ENCODE results near the gene GPRIN2.
"Not testable (repeated sequence)": the region's sequence is repeated elsewhere in the genome, so short reads cannot be mapped to it uniquely, and the experiment has no call there.

Gene GPRIN2

DNA sequence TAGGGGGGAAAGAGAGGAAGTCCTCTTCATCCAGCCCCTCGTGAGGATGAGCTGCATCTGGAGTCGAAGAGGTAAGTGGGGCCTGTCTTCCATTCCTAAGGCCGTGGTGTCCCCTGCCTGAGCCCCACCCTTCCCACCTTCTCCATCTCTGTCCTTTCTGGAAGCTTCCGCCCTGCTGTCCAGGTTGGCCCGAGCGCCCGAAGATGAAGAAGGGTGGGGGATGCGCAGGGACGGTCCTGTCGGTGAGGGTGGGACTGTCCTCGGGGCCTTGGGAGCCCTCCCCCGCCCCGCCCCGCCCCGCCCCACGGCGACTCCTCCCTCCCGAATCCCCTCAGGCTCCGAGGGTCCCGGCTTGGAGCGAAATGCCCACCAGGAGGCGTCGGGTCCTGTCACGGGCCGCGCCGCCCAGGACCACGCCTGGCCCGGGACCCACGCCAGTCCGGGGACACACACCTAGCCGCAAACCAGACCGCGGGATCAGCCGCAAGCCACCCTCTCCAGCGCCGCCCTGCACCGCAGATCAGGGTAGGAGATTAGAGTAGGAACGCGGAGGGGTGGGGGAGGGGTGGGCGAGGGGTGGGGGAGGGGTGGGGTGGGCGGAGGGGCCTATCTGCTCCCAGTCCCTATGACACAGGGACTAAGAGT, 15.3 kb downstream of the GPRIN2 start:
- in situ Hi-C loops (cut with HindIII; ENCODE audit: low pct_unique_long_range_greater_than_20kb, low sequenced_read_pairs): no loop called here
- DNase-seq (ENCODE audit: low read depth in 1 of 2, low spot score in 1 of 2): no peak
- no peak for TF ChIP-seq JUND (IDR thresholded peaks at IDR 0.05; ENCODE audit: low read depth)

DNA sequence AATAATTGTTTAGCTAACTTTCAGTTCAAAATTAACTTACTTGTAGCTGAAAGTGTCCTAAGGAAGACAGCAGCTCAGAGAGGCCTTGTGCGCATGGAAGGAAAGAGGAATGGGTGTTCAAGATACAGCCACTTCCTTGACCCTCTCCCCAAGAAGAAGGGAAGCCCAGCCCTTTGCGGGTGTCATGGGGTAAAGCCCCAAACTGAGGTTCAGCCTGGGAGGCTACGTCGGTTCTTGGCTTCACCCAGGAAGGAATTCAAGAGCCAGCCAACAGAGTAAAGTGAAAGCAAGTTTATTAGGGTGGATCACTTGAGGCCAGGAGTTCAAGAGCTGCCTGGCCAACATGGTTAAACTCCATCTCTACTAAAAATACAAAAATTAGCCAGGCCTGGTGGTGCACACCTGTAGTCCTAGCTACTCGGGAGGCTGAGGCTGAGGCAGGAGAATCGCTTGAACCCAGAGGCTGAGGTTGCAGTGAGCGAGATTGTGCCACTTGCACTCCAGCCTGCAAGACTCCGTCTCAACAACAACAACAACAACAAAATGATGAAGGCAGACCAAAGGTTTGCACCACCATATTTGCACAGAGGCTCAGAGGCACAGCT, 15.9 kb downstream of the GPRIN2 start:
- no peak for DNase-seq (ENCODE audit: low read depth in 1 of 2, low spot score in 1 of 2)
- no peak for TF ChIP-seq JUND (IDR thresholded peaks at IDR 0.05; ENCODE audit: low read depth)
- in situ Hi-C loops (cut with HindIII; ENCODE audit: low pct_unique_long_range_greater_than_20kb, low sequenced_read_pairs): no loop called here

DNA sequence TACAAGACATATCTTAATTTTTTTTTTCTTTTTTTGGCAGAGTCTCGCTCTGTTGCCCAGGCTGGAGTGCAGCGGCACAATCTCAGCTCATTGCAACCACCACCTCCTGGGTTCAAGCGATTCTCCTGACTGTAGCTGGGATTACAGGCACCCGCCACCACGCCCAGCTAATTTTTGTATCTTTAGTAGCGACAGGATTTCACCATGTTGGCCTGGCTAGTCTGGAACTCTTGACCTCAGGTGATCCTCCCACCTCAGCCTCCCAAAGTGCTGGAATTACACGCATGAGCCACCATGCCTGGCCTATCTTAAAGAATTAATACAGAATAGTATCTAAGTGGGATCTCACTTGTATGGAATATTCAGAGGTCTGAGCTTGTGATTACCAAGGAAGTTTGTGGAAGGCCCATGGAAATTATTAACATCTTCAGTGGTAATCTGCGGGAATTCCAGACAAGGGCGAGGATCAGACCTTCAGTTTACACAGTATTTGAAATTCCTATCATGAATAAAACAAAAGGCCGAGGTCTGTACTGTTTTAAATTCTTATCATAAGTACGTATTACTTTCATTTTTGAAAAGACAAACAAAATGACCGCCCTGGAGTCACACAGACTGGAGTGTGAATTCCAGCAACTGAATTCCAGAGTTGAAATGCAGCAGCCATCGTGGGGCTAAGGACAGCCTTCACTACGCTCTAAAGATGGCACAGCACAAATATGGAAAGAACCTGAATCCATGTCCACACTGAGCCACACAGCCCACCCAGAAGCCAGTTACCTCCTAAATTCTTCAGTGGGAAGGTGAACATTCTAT, 16.7 kb downstream of the GPRIN2 start:
- TF ChIP-seq JUND (IDR thresholded peaks at IDR 0.05; ENCODE audit: low read depth): no peak
- DNase-seq (ENCODE audit: low read depth in 1 of 2, low spot score in 1 of 2): no peak
- in situ Hi-C loops (cut with HindIII; ENCODE audit: low pct_unique_long_range_greater_than_20kb, low sequenced_read_pairs): no loop called here

DNA sequence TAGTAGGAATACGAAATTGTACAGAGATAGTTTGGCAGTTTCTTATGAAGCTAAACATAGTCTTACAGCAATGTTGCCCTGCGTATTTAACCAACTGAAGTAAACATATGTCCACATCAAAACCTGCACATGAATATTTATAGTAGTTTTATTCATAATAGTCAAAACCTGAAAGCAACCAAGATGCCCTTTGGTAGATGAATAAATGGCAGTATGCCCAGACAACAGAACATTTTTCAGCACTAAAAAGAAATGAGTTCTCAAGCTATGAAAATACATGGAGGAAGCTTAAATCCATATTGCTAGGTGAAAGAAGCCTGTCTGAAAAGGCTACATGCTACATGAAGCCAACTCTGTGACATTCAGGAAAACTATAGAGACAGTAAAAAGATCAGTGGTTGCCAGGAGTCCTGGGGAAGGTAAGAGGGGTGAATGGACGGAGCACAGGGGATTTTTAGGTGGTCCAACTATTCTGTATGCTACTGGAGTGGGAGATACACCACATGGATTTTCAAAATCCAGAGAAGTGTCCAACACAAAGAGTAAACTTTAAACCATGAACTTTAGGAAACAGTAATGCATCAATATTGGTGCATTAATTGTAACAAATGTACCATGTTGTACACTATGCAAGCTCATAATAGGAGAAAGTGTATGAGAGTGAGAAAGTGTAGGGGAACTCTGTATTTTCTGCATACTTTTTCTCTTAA, 17.6 kb downstream of the GPRIN2 start:
- no peak for TF ChIP-seq JUND (IDR thresholded peaks at IDR 0.05; ENCODE audit: low read depth)
- in situ Hi-C loops (cut with HindIII; ENCODE audit: low pct_unique_long_range_greater_than_20kb, low sequenced_read_pairs): no loop called here
- DNase-seq (ENCODE audit: low read depth in 1 of 2, low spot score in 1 of 2): no peak

DNA sequence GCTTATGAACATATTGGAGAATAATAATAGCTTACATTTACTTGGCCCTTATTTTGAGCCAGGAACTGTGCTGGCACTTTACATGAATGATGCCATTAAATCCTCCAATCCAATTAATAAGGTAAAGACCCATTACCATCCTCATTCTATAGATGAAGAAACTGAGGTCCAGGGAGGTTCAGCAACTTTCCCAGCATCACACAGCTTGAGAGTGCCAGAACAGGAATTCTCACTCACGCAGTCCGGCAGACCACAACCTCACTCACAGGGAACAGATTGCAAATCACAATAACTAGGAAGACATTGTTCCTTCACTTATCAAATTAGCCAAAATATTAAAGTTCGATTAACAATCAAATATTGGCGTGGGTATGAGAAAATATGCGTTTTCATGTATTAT, 18.3 kb downstream of the GPRIN2 start:
- DNase-seq (ENCODE audit: low read depth in 1 of 2, low spot score in 1 of 2): no peak
- TF ChIP-seq JUND (IDR thresholded peaks at IDR 0.05; ENCODE audit: low read depth): no peak
- in situ Hi-C loops (cut with HindIII; ENCODE audit: low pct_unique_long_range_greater_than_20kb, low sequenced_read_pairs): no loop called here

DNA sequence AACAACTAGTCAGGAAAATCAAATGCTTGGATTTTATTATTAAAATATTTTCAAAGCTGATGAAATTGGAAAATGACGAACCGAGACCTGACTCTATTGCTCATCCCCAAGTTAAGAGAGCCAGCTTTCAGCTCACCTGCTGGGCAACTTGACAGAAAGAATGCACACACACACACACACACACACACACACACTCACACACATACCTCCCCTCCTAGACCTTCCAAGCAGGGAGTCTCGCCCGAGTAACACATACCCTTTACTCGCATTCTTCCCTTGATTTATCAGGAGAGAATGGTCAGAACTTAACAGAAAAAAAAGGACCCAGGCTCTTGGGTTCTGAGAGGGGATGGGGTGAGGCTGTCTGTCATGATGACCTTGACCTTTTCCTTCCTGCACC, 19.1 kb downstream of the GPRIN2 start:
- TF ChIP-seq JUND (IDR thresholded peaks at IDR 0.05; ENCODE audit: low read depth): no peak
- no peak for DNase-seq (ENCODE audit: low read depth in 1 of 2, low spot score in 1 of 2)
- in situ Hi-C loops (cut with HindIII; ENCODE audit: low pct_unique_long_range_greater_than_20kb, low sequenced_read_pairs): no loop called here

DNA sequence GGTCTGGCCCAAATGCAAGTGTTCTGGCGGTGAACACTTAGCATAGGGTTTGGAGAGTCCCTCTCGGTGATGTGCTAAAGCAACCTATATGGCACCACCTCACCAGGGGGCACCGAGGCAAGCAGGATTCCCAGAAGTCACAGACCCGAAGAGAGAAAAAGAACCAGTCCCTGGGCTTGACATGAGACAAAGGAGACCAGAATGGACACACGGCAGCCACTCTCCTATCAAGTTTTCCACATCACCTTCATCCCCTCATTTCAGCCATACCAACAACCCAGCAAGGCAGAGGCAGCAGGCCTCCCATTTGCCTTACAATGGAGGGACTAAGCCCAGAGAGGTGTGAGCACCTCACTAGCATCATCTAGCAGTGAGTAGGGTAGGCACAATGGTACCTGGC, 19.7 kb downstream of the GPRIN2 start:
- no peak for DNase-seq (ENCODE audit: low read depth in 1 of 2, low spot score in 1 of 2)
- in situ Hi-C loops (cut with HindIII; ENCODE audit: low pct_unique_long_range_greater_than_20kb, low sequenced_read_pairs): no loop called here
- no peak for TF ChIP-seq JUND (IDR thresholded peaks at IDR 0.05; ENCODE audit: low read depth)

DNA sequence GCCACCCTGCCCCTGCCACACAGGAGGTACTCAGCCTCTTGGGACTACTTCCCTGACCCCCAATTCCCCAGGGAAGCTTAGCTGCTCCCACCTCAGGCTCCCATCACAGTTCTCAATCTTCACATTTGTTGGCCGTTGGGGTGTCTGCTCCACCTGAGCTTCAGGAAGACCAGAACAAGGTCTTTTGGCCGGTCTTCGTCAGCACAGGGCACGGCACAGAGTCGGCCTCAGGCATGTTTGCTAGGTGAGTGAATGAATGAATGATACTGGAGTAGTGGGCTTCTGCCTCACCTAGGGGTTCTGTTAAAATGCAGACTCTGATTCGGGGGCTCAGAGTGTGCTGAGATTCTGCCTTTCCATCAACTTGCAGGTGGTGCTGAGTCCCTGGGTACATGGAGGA, 20.3 kb downstream of the GPRIN2 start:
- DNase-seq (ENCODE audit: low read depth in 1 of 2, low spot score in 1 of 2): no peak
- TF ChIP-seq JUND (IDR thresholded peaks at IDR 0.05; ENCODE audit: low read depth): no peak
- in situ Hi-C loops (cut with HindIII; ENCODE audit: low pct_unique_long_range_greater_than_20kb, low sequenced_read_pairs): no loop called here

DNA sequence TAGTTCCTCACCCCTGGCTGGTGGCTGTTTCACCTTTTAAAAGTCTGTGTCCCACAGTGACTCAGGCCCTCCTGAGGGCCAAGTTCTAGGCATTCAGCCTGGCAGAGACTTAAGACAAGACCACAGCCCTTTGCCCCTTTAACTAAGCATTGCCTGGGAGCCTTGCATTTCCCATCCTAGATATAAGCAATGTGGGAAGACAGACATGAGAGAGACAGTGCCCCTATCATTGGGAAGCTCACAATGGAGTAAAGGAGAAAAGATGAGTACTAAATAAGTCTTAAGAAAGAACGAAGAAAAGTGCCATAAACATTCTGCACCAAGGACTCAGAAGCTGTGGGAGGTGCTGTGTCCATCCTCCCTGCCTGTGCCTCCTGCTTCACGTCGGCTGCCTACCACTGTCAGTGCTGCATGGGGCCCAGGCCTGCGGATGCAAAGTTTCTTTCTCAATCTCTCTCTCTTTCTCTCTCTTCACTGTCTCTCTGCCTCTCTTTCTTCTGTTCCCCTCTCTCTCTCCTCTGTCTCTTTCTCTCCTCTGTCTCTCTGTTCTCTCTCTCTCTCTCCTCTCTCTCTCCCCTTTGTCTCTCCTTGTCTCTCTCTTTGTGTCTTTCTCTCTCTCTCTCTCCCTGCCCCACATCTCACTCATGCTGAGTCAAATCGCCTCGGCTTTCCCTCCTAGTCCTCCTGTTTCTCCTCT, 21.5 kb downstream of the GPRIN2 start:
- in situ Hi-C loops (cut with HindIII; ENCODE audit: low pct_unique_long_range_greater_than_20kb, low sequenced_read_pairs): no loop called here
- TF ChIP-seq JUND (IDR thresholded peaks at IDR 0.05; ENCODE audit: low read depth): no peak
- no peak for DNase-seq (ENCODE audit: low read depth in 1 of 2, low spot score in 1 of 2)

DNA sequence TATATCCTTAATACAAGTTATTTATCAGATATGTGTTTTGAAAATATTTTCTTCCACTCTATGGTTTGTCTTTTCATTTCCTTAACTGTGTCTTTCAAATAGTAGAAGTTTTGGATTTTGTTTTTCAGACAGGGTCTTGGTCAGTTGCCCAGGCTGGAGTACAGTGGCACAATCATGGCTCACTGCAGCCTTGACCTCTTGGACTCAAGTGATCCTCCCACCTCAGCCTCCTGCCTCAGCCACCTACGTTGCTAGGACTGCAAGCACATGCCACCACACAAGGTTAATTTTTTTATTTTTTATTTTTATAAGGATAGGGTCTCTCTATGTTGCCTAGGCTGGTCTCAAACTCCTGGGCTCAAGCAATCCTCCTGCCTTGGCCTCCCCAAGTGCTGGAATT, 24.2 kb downstream of the GPRIN2 start:
- in situ Hi-C loops (cut with HindIII; ENCODE audit: low pct_unique_long_range_greater_than_20kb, low sequenced_read_pairs); DNase-seq (ENCODE audit: low read depth in 1 of 2, low spot score in 1 of 2): not testable (repeated sequence)

DNA sequence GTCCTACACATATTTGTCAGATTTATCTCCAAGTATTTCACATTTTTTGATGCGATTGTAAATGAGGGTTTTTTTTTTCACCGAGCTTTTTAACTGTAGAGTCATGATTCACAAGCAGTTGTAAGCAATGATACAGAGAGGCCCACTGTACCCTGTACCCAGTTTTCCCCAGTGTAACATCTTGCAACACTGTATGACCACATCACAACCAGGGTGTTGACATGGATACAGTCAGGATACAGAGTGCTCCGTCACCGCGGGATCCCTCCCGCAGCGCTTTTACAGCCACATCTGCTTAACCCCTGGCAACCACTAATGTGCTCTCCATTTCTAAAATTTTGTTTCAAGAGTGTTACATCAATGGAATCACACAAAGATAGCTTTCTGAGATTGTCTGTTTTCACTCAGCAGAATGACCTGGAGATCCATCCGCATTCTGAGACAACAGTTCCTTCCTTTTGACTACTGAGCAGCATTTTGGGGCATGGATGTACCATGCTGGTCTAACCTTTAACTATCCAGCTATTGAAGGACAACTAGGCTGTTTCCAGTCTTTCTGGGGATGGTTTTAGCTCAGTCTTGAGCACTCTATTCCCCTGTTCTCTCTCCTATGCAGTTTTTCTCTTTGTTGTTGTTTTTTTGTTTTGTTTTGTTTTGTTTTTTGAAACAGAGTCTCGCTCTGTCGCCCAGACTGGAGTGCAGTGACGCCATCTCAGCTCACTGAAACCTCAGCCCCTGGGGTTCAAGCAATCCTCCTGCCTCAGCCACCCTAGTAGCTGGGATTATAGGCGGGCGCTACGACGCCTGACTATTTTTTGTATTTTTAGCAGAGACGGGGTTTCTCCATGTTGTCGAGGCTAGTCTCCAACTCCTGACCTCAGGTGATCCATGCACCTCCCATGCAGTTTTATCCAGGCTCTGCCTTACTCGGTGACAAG, 25.9 kb downstream of the GPRIN2 start:
- no peak for DNase-seq (ENCODE audit: low read depth in 1 of 2, low spot score in 1 of 2)
- in situ Hi-C loops (cut with HindIII; ENCODE audit: low pct_unique_long_range_greater_than_20kb, low sequenced_read_pairs): no loop called here
- no peak for TF ChIP-seq JUND (IDR thresholded peaks at IDR 0.05; ENCODE audit: low read depth)

DNA sequence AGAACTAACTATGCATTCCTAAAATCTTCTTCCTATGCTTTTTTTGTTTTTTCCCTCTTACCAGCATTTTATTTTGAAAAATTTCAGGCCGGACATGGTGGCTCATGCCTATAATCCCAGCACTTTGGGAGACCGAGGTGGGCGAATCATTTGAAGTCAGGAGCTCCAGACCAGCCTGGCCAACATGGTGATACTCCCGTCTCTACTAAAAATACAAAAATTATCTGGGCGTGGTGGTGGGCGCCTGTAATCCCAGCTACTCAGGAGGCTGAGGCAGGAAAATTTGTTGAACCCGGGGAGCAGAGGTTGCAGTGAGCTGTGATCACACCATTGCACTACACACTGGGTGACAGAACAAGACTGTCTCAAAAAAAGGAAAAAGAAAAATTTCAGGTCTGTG, 26.7 kb downstream of the GPRIN2 start:
- DNase-seq (ENCODE audit: low read depth in 1 of 2, low spot score in 1 of 2); in situ Hi-C loops (cut with HindIII; ENCODE audit: low pct_unique_long_range_greater_than_20kb, low sequenced_read_pairs): not testable (repeated sequence)
